Endometrium (tissue), 2 donors: Measurements from ENCODE around the gene OR5AU1.
"Not testable (repeated sequence)": the region's sequence is repeated elsewhere in the genome, so short reads cannot be mapped to it uniquely, and the experiment has no call there.

Source experiments
- FAIRE-seq: peaks from 2 replicates; lab custom pipeline; 2012; peaks lifted over from hg19 to GRCh38; lab: Jason Lieb, UNC
- donor health status: control.
- donor health status: control.

The OR5AU1 gene

GRCh38 chr14:21171128-21171527 is 15.3 kb upstream of the OR5AU1 start:
- no peak for FAIRE-seq

GRCh38 chr14:21169573-21169972 is 13.7 kb upstream of the OR5AU1 start:
- FAIRE-seq, result no peak

DNA sequence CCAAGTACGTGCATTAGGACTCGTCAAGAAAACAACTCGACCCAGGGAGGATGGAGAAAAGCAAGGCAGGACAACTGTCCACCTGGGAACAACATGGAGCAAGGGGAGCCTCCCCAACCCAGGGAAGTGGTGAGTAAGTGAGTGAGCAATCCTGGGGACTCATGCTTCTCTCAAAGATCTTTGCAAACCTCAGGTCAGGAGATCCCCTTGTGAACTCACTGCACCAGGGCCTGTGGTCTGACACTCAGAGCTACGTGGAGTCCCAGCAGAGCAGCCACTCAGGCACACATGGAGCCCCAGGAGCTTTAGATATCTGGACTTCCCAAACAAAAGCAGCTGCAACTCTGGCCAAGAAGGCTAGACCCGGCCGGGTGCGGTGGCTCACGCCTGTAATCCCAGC is 12.2 kb upstream of the OR5AU1 start:
- no peak for FAIRE-seq

DNA sequence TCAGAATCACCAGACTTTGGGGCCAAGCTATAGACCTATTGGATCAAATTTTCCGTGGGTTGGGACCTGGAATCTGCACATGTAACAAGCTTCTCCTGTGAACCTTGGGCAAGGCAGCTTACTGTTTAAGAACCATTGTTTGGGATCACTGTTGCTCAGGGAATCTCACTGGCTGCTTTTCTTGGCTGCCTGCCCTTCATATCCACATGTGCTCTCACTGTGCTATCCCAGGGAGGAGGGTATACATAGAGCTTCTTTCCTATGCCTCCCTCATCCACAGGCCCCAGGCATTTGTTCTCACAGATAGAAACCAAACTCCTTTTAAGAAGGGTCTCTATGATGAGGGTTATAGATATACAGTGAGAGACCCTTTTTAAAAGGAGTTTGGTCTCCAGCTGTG is 9.8 kb upstream of the OR5AU1 start:
- not testable (repeated sequence) for FAIRE-seq

- not testable (repeated sequence) for FAIRE-seq
Observed at GRCh38 chr14:21165002-21165605, 9.2 kb upstream of the OR5AU1 start.

DNA sequence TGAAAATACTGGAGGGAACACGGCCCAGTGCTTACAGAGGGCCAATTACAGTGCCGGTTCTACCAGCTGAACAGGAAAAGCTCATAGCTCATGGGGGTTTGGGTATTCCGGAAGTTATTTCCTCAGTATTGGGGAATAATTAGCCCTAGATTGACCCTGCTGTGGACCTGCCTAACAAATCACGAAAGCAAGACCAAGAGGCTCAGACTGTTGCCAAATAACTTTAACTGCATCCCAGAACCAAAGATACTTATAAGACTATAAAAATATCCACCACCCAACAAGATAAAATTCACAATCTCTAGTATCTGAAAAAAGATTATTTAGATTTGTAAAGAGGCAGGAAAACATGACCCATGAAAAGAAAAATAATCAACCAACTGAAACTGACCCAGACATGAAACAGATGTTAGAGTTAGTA is 8.0 kb upstream of the OR5AU1 start:
- no peak for FAIRE-seq

- no peak for FAIRE-seq
Observed at GRCh38 chr14:21162081-21162480, 6.2 kb upstream of the OR5AU1 start.

- no peak for FAIRE-seq
Observed at GRCh38 chr14:21160061-21160610, 4.3 kb upstream of the OR5AU1 start.

DNA sequence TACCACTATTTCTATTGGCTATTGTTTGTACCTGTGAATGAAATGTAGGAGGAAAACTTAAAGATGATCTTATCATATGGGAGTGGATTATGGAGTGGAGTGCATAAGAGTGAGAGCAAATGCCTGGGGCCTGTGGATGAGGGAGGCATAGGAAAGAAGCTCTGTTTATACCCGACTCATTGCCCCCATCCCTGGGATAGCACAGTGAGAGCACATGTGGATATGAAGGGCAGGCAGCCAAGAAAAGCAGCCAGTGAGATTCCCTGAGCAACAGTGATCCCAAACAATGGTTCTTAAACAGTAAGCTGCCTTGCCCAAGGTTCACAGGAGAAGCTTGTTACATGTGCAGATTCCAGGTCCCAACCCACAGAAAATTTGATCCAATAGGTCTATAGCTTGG is 2.3 kb upstream of the OR5AU1 start:
- FAIRE-seq, result not testable (repeated sequence)

GRCh38 chr14:21149641-21150367 is 6.1 kb downstream of the OR5AU1 start:
- FAIRE-seq, result no peak

- no peak for FAIRE-seq
Observed at GRCh38 chr14:21145437-21145836, 10.4 kb downstream of the OR5AU1 start.

- FAIRE-seq, result no peak
Observed at GRCh38 chr14:21142357-21142756, 13.5 kb downstream of the OR5AU1 start.

GRCh38 chr14:21136024-21136423 is 19.8 kb downstream of the OR5AU1 start:
- FAIRE-seq, result no peak

DNA sequence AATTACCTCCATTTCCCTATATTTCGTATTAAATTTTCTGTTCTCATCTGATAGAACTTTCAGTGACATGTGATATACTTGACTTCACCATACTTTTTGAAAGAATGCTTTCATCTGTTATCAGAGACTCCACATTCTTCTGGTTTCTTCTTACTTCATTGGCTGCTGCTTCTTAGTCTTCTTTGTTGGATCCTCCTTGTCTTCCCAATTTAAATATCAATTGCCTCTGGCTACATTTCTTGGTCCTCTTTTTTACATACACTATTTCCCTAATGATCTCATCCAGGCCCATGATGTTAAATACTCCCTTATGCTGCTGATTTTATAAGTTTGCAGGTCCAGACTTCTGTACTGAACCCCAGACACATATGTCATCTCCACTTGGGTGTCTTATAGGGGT is 22.0 kb downstream of the OR5AU1 start:
- no peak for FAIRE-seq

- FAIRE-seq, result no peak
Observed at GRCh38 chr14:21123429-21123828, 32.4 kb downstream of the OR5AU1 start.

GRCh38 chr14:21121122-21121521 is 34.7 kb downstream of the OR5AU1 start:
- FAIRE-seq, result no peak

DNA sequence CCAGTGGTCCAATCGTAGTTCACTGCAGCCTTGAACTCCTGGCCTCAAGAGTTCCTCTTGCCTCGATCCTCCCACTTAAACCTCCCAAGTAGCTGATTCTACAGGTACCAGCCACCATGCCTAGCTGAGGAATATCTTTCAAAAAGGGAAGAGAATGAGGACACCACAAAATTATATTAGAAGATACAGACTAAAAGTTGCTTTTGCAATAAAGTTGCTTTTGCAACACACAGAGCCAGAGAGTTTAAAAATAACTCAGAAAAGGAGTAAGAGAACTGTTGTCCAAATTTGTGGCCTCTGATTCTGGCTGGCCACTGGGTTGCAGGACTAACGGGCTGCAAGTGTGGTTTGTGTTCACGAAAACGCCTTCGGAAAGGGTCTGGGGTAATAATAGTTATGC is 35.2 kb downstream of the OR5AU1 start:
- no peak for FAIRE-seq

DNA sequence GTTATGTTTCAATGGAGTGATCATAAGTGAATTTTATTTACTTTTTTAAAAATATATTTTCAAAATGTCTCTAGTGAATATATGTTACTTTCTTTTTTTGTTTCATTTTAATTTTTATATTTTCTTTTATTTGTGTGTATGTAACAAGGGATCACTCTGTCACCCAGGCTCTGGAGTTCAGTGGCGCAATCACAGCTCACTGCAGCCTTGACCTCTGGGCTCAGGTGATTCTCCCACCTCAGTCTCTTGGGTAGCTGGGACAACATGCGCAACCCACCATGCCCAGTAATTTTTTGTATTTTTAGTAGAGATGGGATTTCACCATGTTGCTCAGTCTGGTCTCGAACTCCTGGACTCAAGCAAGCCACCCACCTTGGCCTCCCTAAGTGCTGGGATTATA is 36.9 kb downstream of the OR5AU1 start:
- FAIRE-seq, result no peak

DNA sequence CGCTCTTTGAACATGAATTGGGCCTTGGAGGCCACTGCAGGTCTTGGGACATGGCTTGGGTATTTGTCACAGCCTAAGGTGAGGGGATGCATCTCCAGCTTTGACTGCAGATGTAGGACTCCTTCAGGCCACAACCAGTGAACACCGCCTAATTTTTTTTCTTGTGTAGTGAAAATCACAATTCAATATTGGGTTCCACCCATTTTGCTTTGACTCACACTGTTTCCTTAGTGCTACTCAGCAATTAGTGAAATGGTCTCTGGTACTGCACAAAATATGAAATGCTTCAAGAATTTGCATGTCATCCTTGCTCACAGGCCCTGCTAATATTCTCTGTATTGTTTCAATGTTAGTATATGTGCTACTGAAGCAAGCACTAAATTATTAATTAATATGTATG is 42.5 kb downstream of the OR5AU1 start:
- FAIRE-seq, result no peak

DNA sequence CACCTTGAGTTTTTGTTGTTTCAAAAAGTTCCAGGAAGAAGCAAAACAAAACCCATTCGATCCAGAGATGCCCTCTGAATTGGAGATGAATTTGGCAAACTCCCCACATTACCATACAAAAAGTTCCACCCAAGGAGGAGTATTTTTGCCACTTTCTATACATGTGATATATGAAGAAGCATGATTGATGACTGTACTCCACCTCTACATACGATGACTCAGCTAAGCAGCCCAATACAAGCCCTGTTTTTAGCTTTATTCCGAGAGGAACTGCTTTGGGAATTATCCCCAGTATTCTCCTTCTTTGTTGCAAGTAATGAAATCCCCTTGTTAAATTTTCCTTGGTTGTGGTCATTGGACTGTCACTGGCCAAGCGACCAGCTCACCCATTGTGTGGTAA is 43.6 kb downstream of the OR5AU1 start:
- no peak for FAIRE-seq

DNA sequence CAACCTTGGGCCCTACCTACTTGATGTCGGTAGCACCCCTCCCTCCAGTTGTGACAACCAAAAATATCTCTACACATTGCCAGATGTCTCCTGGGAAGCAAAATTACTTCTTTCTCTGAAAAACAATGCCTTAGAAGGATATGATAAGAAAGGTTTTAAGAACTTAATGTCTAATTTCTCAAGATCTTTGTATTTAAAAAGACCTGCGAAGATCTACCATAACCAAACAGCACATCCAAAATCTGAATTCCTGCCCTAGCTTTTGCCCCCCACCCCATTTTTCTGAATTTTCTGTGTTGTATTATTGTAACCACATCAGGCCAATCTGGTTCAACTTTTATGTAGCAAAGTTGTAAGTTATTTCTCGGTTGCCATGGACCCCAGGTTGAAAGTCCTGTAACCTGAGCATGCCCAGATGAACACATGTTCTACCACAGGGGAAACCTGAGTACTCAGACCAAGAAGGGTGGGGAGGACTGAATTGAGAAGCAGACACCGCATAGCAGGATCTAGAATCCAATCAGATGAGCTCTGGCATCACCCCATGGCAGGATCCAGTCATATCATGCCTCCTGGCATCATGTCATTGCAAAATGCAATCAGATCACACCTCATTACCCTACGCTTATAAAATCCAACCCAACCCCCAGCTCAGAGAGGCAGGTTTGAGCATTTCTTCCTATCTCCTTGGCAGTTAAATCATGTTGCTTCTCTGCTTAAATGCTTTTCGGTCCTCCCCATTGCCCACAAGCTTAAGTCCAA is 46.3 kb downstream of the OR5AU1 start:
- no peak for FAIRE-seq

DNA sequence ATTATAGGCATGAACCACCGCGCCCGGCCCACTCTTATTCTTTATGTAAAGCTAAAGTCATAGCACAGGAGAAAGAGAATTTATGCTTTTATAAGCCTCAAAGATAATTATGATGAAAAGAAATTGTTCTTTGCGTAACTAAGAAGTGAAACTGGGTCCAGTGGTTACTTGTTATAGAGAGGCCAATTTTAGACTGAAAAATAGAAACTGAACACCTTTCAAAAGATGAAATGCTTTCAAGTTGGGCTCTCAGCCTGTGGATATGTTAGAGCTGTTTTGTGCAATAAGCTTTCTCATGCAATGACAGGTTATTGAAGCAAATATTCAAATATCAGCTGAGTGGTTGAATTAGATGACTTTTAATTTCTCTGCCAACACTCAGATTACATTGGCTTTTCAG is 47.1 kb downstream of the OR5AU1 start:
- no peak for FAIRE-seq

DNA sequence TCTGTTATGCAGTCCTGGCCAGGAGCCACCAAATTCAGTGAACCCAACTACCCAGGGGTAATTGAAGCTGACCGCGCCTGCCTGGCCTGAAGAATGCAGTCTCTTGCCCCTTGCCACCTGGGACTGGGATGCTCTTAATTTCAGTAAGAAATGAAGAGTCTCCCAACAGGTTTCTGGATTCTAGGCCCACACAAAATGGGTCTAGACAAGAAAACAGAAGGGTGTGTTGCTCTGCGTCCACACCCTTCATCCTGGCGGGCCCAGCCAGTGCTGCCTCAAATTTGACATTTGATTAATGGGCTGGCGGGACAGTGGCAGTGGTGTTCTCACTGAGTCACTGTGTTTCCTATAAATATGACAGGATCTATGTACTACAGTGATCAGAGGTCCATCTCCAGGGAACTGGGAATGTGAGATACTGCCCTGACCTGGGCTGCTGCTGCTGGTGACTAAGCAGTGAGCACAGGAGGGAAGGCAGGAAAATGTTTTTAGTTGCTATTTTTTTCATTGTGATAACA is 48.5 kb downstream of the OR5AU1 start:
- FAIRE-seq, result no peak
